ENCODE results near the gene PRSS48.
"Not testable (repeated sequence)": the region's sequence is repeated elsewhere in the genome, so short reads cannot be mapped to it uniquely, and the experiment has no call there.

The PRSS48 gene

DNA sequence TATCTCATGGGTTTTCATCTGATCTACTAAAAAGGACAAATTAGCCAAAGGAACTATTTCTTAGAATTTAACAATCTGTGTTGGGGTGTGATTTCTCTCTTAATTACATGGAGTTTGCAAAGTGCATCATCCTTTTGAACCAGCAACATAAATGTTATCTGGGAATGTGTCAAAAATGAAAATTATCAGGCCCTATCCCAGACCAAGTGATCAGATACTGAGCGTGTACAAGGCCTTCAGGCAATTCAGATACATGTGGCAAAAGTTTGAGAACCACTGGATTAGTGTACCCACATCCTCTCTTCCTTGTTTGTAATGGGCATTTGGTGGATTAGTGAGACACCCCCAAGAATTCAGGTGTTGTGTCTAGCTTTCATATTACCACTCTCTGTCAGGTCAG is 44.6 kb downstream of the PRSS48 start:
- no peak for DNase-seq

DNA sequence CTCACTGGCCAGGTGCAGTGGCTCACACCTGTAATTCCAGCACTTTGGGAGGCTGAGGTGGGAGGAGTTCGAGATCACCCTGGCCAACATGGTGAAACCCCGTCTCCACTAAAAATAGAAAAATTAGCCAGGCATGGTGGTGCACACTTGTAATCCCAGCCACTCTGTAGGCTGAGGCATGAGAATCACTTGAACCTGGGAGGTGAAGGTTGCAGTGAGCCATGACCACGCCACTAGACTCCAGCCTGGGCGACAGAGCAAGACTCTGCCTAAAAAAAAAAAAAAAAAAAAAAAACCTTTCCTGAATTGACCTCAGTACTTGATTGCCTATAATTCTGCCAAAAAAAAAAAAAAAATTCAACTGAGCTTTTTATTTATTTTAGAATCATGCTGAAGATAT is 45.2 kb downstream of the PRSS48 start:
- not testable (repeated sequence) for DNase-seq

DNA sequence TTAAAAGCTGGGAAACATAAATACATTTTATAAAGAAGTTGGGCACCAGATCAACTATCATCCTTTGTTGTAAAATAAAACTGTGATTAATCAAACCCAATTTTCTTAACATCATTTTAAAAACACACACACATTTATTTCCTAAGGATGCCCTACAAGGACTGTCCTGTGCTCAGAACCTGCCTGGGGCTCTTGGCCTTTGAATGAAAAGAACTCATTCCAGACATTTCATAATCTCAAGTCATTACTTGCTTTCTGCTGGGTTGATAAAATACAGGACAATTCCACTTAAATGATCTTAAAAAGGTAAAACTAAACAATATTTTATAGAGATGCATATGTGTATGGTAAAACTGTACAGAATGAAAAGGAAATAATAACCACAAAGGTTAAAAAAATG is 45.6 kb downstream of the PRSS48 start:
- DNase-seq: no peak

DNA sequence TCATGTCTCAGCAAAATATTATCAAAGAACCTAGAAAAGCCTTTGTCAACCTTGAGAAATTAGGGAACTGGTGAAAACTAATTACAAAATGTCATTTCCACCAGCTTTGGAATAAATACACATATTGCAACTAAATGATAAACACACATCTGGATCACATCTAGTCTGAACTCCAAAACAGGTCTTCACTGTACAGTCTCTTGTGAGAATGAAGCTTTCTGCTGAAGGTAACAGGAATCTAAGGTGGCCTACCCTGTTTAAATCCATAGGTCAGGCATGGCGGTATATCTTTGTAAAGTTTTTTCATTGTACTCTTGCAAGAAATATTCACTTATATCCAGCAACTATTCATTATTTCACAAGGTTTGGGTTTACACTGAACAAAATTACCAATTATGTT is 46.7 kb downstream of the PRSS48 start:
- no peak for DNase-seq

DNA sequence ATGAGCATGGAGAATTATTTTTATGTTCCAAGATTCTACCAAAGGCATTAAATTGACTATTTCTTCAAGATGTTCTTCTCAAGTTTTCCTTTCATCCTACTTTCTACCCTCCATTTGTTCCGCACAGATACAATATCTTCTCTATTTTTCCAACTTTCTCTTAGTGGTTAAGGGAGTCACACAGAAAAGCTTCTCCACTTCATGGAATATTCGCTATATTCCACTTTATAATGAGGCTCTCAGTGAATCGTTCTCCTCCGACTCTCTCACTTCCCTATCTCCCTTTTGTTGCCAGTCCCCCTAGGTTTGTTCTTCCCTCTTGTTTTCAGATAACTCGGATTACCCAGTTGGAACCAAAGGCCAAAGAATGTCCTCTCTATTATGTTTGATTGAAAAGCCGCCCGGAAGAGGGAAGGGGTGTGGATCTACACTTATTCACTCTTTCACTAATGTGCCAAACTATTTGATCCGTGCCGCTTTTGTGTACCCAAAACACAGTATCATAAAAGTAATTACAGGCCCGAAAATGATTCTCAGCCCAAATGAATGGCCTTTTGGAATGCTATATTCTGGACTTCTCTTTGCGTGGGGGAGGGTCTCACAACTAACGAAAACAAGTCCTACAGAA is 47.3 kb downstream of the PRSS48 start:
- no peak for DNase-seq

DNA sequence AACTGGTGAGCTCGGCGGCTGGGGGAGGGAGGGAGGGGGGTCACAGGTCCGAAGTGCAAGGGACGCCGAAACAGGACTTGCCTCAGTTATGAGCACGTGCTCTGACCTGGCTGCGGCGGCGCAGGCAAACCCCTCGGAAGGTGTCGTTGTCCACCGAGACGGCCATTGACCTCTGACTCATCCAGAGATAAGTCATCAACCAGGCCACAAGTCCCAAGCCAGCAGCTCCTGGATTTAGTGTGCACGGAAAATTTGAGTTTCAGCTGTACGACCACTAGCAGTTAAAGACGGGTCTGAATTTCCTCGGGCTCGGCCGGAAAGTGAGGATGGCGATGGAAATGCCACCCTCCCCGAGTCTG is 47.8 kb downstream of the PRSS48 start:
- DNase-seq: no peak

DNA sequence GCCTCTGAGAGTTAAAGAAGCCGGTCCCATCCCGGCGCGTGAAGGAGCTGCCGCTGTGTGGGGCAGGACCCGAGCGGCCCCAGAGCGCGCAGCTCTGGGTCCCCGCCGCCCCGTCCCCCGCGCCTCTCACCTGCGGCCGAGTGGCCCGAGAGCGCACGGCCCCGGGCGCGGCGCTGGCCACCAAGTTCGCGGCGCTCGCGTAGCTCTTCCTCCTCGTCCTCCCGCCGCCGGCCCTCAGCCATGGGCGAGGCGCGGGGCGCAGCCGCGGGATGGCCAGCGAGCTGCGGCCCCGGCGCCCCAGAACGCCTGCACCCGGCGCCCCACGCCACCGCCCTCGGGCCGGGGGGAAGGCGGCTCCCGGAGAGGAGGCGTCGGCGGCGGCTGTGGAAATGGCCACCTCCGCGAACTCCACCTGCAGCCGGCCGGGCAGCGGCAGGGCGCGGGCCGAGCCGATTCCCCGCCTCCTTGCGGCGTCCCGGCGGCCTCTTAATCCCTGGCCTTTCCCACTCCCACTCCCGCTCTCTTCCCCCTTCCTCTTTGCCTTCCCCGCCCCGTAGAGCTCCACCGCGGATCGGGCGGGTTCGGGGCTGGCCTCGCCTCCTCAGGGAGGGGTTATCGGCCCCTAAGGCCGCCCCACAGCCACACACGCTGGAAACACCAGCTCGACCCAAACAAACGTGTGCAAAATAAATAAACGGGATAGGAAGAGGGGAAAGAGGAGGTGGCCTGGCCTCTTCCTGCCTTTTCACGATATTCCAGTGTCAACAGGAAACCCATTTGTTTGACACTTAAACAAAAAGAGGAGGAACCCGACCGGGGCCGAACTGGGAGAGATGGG is 48.4 kb downstream of the PRSS48 start, which contains the start of gene SH3D19:
Gene SH3D19, minus strand, starts transcription at position 495 of the 838 bp plus-strand sequence. Its CDS starts 253 bp downstream, at position 242.
- no peak for DNase-seq

DNA sequence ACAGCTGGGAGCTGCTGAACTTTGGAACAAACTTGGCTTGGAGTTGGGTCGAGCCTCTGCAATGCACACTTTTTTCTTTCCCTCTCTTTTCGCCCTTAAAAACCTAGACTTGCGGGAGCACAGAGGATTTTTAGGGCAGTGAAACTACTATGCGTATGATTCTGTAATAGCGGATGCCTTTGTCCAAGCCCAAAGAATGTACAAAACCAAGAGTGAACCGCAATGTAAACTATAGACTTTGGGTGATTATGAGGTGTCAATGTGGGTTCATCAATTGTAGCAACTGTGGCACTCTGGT is 48.9 kb downstream of the PRSS48 start:
- no peak for DNase-seq

DNA sequence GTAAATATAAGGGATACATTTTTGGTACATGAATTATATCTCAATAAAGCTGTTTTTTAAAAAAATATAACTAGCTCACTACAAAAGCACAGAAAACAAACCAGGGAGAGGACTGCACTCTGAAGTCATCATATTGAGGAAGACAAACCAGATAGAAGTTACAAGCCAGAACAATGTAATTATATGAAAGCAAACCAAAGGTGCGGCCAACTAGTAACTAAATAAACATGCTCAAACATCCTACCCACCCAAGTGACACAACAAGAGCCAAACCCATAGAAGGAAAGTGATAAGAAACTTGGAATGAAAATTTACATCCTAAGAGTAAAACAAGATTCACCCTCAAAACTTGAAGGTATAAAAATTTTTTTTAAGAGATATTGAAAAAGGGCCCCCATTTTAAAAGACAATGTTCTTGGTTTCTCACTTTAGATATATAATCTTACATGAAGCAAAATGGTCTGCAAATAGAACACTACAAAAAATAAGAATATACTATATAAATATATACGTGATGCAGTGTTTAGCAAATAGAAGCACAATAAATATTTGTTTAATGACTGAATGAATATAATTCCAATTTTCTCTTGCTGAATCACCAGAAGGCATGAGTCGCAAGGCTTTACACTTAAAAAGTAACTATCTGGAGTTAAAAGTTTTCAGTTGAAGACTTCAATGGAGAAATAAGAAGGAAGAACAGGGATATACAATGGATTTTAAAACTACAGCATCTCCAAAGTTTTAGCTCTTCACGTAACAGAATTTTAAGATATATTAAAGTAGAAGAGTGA is 52.5 kb downstream of the PRSS48 start:
- no peak for DNase-seq

DNA sequence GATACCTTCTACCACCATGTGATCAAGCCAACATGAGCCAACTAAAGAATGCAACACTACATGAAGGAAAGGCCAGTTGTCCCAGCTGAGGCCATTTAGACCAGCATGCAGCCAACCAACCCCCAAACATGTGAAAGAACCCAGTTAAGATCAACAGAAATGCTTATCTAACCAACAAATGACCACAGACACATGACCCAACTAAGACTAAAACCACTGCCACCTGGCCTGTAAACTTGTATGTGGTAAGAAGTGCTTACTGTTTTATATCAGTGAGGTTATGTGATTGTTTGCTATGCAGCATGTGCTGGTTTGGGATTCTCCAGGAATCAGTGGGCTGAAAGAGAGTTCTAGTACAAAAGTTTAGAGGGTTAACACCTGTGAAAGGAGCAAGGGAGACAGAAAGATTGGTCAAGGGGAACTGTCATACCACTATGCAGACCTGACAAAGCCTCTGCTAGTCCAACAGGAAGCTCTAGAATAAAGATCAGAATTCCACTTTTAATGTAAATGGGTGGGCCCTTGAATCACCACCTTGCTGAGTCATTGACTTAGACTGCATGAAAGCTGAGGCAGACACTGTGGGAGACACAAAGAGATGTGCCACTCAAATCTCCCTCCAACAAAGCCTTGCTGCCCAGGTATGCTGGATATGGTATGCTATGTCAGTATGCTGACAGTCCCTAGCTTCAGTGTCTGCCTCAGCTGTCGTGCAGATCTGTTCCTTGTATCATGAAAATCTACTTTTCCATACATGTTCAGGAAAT is 54.5 kb downstream of the PRSS48 start:
- DNase-seq: no peak

DNA sequence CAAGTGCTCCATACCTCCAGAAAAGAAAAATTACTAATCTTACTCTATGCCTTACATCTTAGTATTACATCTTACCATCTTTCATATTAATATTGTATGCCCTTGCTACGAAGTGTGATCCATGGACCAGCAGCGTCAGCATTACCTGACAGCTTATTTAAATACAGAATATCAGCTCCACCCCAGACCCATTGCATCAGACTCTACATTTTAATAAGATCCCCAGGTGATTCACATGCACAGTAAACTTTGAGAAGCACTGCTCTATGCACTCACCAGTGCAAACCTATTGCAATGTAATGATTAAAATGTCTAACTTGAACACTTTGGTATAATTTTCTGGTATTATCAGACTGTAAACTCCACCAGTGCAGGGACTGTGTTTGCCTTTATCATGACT is 62.5 kb downstream of the PRSS48 start:
- DNase-seq: no peak

DNA sequence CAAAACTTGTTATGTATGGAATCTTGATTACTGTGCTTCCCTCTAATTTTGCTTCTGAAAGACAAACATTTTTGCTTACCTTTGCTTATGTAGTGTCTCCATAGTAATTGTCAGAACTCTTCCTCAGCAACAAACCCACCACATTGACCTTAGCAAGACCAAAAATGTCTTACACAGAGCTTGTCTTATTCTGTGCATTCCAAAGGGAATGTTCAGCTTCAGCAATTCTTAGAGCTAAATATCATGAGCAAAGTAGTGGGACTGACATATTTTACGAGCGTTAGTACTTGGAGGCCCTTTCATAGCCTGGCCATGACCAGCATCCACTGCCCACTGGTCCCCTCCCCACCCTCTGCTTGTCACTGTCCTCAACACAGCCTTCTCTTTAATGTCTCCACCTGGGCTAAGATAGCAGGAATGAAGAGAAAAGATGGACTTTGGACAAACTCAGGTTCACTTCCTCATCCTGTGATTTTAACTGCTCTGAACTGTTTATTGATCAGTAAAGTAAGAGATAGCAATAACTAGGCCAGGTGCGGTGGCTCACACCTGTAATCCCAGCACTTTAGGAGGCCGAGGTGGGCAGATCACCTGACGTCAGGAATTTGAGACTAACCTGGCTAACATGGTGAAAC is 63.9 kb downstream of the PRSS48 start:
- DNase-seq: no peak

All from activated naive CD4-positive, alpha-beta T cell (primary cell).